ENCODE measurements around the gene PDZD8.

- no peak for TF ChIP-seq CTCF (IDR thresholded peaks at IDR 0.05)
- no peak for TF ChIP-seq EZH2phosphoT487 (IDR thresholded peaks at IDR 0.05)
Observed at GRCh38 chr10:117334066-117334465, 41.2 kb downstream of the PDZD8 start.
